ENCODE data around the gene PTPN1.

PTPN1 gene

DNA sequence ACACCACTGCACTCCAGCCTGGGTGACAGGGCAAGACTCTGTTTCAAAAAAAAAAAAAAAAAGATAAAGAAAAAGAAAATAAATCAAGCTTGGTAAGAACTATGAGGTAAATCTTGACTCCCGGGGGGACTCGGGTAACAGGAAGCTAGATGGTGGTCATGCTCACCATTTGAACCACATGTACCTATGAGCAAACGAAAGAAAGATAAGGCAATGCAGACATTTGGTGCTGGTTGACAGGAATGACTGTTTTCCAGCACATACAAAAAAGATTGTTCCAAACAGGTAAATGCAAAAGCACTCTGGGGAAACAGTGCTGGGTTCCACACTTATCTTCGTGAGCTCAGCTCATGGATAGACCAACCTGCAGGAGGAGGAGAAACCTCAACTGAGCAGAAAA, 22.8 kb upstream of the PTPN1 start:
- H3K27me3 ChIP-seq (ENCODE audit: insufficient read depth, low read length) = no peaks in the 10 kb centered on the region
- 95% methylated on average over 4 of the region's 4 CpGs for WGBS
- no peak overlapping the region for H3K4me3 ChIP-seq (ENCODE audit: low read length)
- no peak overlapping the region for H3K9ac ChIP-seq (ENCODE audit: low read depth, low read length)
- no peaks in the 10 kb centered on the region for H3K36me3 ChIP-seq (ENCODE audit: insufficient read depth, low read length)
- H3K27ac ChIP-seq (ENCODE audit: low read depth, low read length) = no peak overlapping the region
- no peaks in the 10 kb centered on the region for H3K9me3 ChIP-seq (ENCODE audit: insufficient read depth, low read depth, low read length)
- no peaks in the 10 kb centered on the region for H3K4me1 ChIP-seq (ENCODE audit: insufficient read depth, low read length)

DNA sequence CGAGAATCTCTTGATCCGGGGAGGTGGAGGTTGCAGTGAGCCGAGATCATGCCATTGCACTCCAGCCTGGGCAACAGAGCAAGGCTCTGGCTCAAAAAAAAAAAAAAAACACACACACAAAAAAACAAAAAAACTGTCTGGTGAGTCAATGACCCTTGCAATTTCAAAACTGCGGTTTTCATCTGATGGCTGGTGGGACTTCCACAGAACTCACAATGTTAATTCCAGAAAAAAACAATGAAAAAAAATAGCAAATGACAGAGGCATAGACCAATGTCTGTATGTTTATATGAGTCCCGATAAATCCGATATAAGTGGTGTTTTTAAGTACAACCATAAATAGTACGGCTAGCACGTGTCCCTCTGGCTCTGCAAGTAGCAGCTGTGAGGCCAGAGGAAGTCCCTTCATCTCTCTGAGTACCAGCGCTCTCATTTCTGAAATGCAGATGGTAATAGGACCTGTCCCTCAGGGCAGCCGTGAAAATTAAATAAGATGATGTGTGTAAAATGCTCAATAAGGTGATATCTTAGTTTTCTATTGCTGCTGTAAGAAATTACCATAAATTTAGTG, 21.9 kb upstream of the PTPN1 start:
- Histone ChIP-seq H3K36me3 (ENCODE audit: insufficient read depth, low read length) (no peaks in the 10 kb centered on the region), H3K27ac (ENCODE audit: low read depth, low read length) (no peak overlapping the region), H3K9ac (ENCODE audit: low read depth, low read length) (no peak overlapping the region), H3K9me3 (ENCODE audit: insufficient read depth, low read depth, low read length) (no peaks in the 10 kb centered on the region), H3K4me1 (ENCODE audit: insufficient read depth, low read length) (no peaks in the 10 kb centered on the region), H3K4me3 (ENCODE audit: low read length) (no peak overlapping the region), H3K27me3 (ENCODE audit: insufficient read depth, low read length) (no peaks in the 10 kb centered on the region)
- WGBS = 95% methylated on average over 10 of the region's 10 CpGs

DNA sequence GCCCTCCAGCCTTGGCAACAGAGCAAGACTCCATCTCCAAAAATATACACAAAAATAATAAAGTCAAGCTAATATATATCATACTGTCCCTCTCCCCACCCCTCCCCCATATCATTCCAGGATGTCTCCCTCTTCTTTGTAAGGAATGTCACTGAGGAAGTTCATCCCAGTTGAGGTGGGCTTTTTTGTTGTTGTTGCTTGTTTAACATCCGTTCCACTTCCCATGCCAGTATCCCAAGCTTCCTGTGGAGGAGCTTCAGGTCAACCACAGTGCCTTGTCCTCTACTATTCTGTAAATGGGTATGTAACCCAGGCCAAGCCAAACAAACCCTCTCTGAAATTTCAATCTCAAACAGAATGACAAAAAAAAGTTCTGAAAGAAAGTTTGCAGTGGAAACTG, 19.0 kb upstream of the PTPN1 start:
- WGBS = 82% methylated on average over 1 of the region's 1 CpG
- Histone ChIP-seq H3K27ac (ENCODE audit: low read depth, low read length) (no peak overlapping the region), H3K4me3 (ENCODE audit: low read length) (no peak overlapping the region), H3K27me3 (ENCODE audit: insufficient read depth, low read length) (no peaks in the 10 kb centered on the region), H3K36me3 (ENCODE audit: insufficient read depth, low read length) (no peaks in the 10 kb centered on the region), H3K9ac (ENCODE audit: low read depth, low read length) (no peak overlapping the region), H3K4me1 (ENCODE audit: insufficient read depth, low read length) (no peaks in the 10 kb centered on the region), H3K9me3 (ENCODE audit: insufficient read depth, low read depth, low read length) (no peaks in the 10 kb centered on the region)

GRCh38 chr20:50491926-50492634, 18.1 kb upstream of the PTPN1 start:
- H3K27me3 ChIP-seq (ENCODE audit: insufficient read depth, low read length) = no peaks in the 10 kb centered on the region
- H3K4me1 ChIP-seq (ENCODE audit: insufficient read depth, low read length) = no peaks in the 10 kb centered on the region
- no peak overlapping the region for H3K4me3 ChIP-seq (ENCODE audit: low read length)
- H3K36me3 ChIP-seq (ENCODE audit: insufficient read depth, low read length) = no peaks in the 10 kb centered on the region
- H3K27ac ChIP-seq (ENCODE audit: low read depth, low read length) = no peak overlapping the region
- H3K9ac ChIP-seq (ENCODE audit: low read depth, low read length) = no peak overlapping the region
- 88% methylated on average over 8 of the region's 8 CpGs for WGBS
- no peaks in the 10 kb centered on the region for H3K9me3 ChIP-seq (ENCODE audit: insufficient read depth, low read depth, low read length)

DNA sequence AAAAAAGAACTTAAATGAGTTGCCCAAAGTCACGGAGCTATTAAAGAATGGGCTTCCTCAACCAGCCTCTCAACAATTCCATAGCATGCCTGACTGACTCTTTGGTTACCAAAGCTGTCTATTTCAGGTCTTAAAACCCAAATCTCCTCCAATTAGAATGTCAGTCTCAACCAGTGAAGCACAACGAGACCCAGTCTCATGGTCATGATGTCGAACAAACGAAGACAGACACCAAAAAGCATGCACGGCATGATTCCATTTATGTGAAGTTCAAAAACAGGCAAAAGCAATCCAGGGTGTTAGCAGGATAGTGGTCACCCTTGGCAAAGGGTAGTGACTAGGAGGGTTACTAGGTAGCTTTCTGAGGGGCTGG, 16.3 kb upstream of the PTPN1 start:
- Histone ChIP-seq H3K9me3 (ENCODE audit: insufficient read depth, low read depth, low read length) (no peaks in the 10 kb centered on the region), H3K4me1 (ENCODE audit: insufficient read depth, low read length) (no peaks in the 10 kb centered on the region), H3K4me3 (ENCODE audit: low read length) (no peak overlapping the region), H3K36me3 (ENCODE audit: insufficient read depth, low read length) (no peaks in the 10 kb centered on the region), H3K27ac (ENCODE audit: low read depth, low read length) (no peak overlapping the region), H3K9ac (ENCODE audit: low read depth, low read length) (no peak overlapping the region), H3K27me3 (ENCODE audit: insufficient read depth, low read length) (no peaks in the 10 kb centered on the region)
- WGBS = 93% methylated on average over 5 of the region's 5 CpGs

GRCh38 chr20:50494428-50494827, 15.8 kb upstream of the PTPN1 start:
- Histone ChIP-seq H3K4me1 (ENCODE audit: insufficient read depth, low read length) (no peaks in the 10 kb centered on the region), H3K27me3 (ENCODE audit: insufficient read depth, low read length) (no peaks in the 10 kb centered on the region), H3K9me3 (ENCODE audit: insufficient read depth, low read depth, low read length) (no peaks in the 10 kb centered on the region), H3K27ac (ENCODE audit: low read depth, low read length) (no peak overlapping the region), H3K9ac (ENCODE audit: low read depth, low read length) (no peak overlapping the region), H3K4me3 (ENCODE audit: low read length) (no peak overlapping the region), H3K36me3 (ENCODE audit: insufficient read depth, low read length) (no peaks in the 10 kb centered on the region)
- WGBS = 83% methylated on average over 6 of the region's 6 CpGs

GRCh38 chr20:50496773-50497385, 13.3 kb upstream of the PTPN1 start:
- no peaks in the 10 kb centered on the region for H3K4me1 ChIP-seq (ENCODE audit: insufficient read depth, low read length)

GRCh38 chr20:50498071-50498776, 12.0 kb upstream of the PTPN1 start:
- no peak overlapping the region for H3K4me3 ChIP-seq (ENCODE audit: low read length)
- no peaks in the 10 kb centered on the region for H3K4me1 ChIP-seq (ENCODE audit: insufficient read depth, low read length)
- H3K9me3 ChIP-seq (ENCODE audit: insufficient read depth, low read depth, low read length) = no peaks in the 10 kb centered on the region
- H3K36me3 ChIP-seq (ENCODE audit: insufficient read depth, low read length) = no peaks in the 10 kb centered on the region
- no peak overlapping the region for H3K9ac ChIP-seq (ENCODE audit: low read depth, low read length)
- H3K27ac ChIP-seq (ENCODE audit: low read depth, low read length) = no peak overlapping the region
- 96% methylated on average over 5 of the region's 5 CpGs for WGBS
- H3K27me3 ChIP-seq (ENCODE audit: insufficient read depth, low read length) = no peaks in the 10 kb centered on the region

More at GRCh38 chr20:50496773-50497385, 13.3 kb upstream of the PTPN1 start:
- no peak overlapping the region for H3K4me3 ChIP-seq (ENCODE audit: low read length)
- WGBS = 76% methylated on average over 4 of the region's 5 CpGs
- no peaks in the 10 kb centered on the region for H3K36me3 ChIP-seq (ENCODE audit: insufficient read depth, low read length)
- no peaks in the 10 kb centered on the region for H3K9me3 ChIP-seq (ENCODE audit: insufficient read depth, low read depth, low read length)
- no peaks in the 10 kb centered on the region for H3K27me3 ChIP-seq (ENCODE audit: insufficient read depth, low read length)
- H3K9ac ChIP-seq (ENCODE audit: low read depth, low read length) = no peak overlapping the region
- no peak overlapping the region for H3K27ac ChIP-seq (ENCODE audit: low read depth, low read length)

DNA sequence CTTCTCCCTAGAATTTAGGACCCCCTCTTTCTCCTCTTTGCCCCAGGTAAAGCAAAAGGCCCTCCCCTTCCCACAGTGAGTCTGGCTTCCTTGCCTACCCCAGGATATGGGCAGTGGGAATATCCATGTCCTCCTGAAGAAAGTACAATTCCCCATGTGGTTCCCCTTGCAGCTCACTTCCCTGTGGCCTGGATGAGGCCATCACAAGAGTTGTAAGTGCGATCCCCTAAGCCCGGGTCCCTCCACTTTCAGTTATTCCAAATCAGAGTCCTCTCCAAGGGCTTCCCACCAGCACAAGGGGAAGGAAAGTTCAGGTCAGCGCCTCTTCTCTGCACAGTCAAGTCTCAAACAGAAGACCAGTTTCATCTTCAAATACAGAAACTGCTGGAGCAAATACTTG, 10.2 kb upstream of the PTPN1 start:
- Histone ChIP-seq H3K27ac (ENCODE audit: low read depth, low read length) (no peak overlapping the region), H3K9me3 (ENCODE audit: insufficient read depth, low read depth, low read length) (no peaks in the 10 kb centered on the region), H3K36me3 (ENCODE audit: insufficient read depth, low read length) (no peaks in the 10 kb centered on the region), H3K27me3 (ENCODE audit: insufficient read depth, low read length) (no peaks in the 10 kb centered on the region), H3K4me3 (ENCODE audit: low read length) (no peak overlapping the region), H3K4me1 (ENCODE audit: insufficient read depth, low read length) (peaks cover 7% of the 10 kb centered on the region; the same call in 1 of the 2 replicates), H3K9ac (ENCODE audit: low read depth, low read length) (no peak overlapping the region)
- 94% methylated on average over 3 of the region's 3 CpGs for WGBS

DNA sequence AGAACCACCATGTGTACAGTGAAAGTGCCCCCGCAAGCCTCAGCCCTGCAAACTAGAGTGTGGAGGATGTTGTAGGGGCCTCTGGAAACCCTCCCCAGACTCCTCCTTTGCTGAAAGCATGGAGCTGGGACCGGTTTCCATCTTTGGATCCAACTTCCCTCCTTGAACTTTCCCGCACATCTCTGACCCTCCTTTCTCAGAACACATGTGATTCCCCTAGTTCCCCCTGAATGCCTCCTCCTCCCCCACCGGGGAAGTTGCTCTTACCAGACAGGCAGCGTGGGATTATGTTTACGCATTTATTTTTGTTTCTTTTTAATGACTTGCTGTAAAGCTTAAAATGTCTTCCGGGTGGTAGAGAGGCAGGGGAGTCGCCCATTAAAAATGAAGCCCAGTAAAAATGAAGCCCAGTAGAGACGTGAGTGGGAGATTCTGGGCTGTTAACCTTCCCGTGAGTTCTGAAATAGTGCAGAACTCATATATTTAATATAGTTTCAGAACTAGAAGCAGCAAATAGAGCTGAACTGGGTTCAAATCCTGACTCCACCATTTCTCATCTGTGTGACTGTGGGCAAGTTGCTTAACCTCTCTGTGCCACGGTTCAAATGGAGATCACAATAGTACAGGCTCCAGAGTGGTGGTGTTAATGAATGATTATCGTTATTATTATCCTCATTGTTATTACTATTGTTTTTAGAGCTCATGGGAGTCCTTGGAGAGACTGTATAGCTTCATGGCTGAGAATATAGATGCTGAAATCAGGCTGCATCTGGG, 8.0 kb upstream of the PTPN1 start:
- no peaks in the 10 kb centered on the region for H3K27me3 ChIP-seq (ENCODE audit: insufficient read depth, low read length)
- H3K9ac ChIP-seq (ENCODE audit: low read depth, low read length) = no peak overlapping the region
- no peak overlapping the region for H3K4me3 ChIP-seq (ENCODE audit: low read length)
- H3K36me3 ChIP-seq (ENCODE audit: insufficient read depth, low read length) = no peaks in the 10 kb centered on the region
- peaks cover 7% of the 10 kb centered on the region; the same call in 1 of the 2 replicates for H3K4me1 ChIP-seq (ENCODE audit: insufficient read depth, low read length)
- 91% methylated on average over 10 of the region's 12 CpGs for WGBS
- no peak overlapping the region for H3K27ac ChIP-seq (ENCODE audit: low read depth, low read length)
- no peaks in the 10 kb centered on the region for H3K9me3 ChIP-seq (ENCODE audit: insufficient read depth, low read depth, low read length)
